Glutamatergic neuron (in vitro differentiated cells): Measurements from ENCODE around the gene ELFN2. TPM values are rescaled to one million over a fixed set of nuclear protein-coding genes. Genes with fewer than 3 reads are reported as not detected.

Experiments
- DNase-seq: peaks from one replicate; pipeline ENCODE4 v3.0.0; 2022
- H3K27ac Mint-ChIP-seq: one replicate; pipeline ENCODE4 v1.8.0; 2020; ENCODE audit warnings: mild to moderate bottlenecking, mixed read lengths, inconsistent platforms; ENCODE audit not compliant: unreplicated experiment
- H3K27me3 Mint-ChIP-seq: one replicate; pipeline ENCODE4 v1.8.0; 2020; ENCODE audit warnings: mild to moderate bottlenecking, moderate library complexity, mixed read lengths, inconsistent platforms; ENCODE audit not compliant: unreplicated experiment
- H3K36me3 Mint-ChIP-seq: one replicate; pipeline ENCODE4 v1.8.0; 2020; ENCODE audit warnings: mild to moderate bottlenecking, mixed read lengths, inconsistent platforms; ENCODE audit not compliant: unreplicated experiment
- H3K4me1 Mint-ChIP-seq: one replicate; pipeline ENCODE4 v1.8.0; 2020; ENCODE audit warnings: mild to moderate bottlenecking, low read depth, mixed read lengths, inconsistent platforms; ENCODE audit not compliant: unreplicated experiment
- H3K4me3 Mint-ChIP-seq: one replicate; pipeline ENCODE4 v1.8.0; 2020; ENCODE audit warnings: mild to moderate bottlenecking, mixed read lengths, inconsistent platforms; ENCODE audit not compliant: unreplicated experiment
- H3K9me3 Mint-ChIP-seq: one replicate; pipeline ENCODE4 v1.8.0; 2020; ENCODE audit warnings: mild to moderate bottlenecking, moderate library complexity, mixed read lengths, inconsistent platforms; ENCODE audit not compliant: unreplicated experiment
- CTCF ChIP-seq: fragments of 200-600 bp; sonication (generic); IDR thresholded peaks from one replicate; pipeline ENCODE4 v1.5.0; 2021; ENCODE audit not compliant: partially characterized antibody, unreplicated experiment
- total RNA-seq: library from RNA; stranded (reverse); fragmentation: NEBNext Ultra II Directional; extraction: Animal tissue kit (Norgen Biotek cat#: 25700); gene quantifications from one replicate; pipeline ENCODE4 v1.2.1, GENCODE V29; 2021; ENCODE audit not compliant: unreplicated experiment

Gene ELFN2
- total RNA-seq, 1 donor from 2014 or later: 7.3 TPM

GRCh38 chr22:37460684-37461083 is 33.4 kb upstream of the ELFN2 start:
- peaks cover 28% of the 10 kb centered on the region for H3K4me1 Mint-ChIP-seq
- H3K27me3 Mint-ChIP-seq: peaks cover 7% of the 10 kb centered on the region
- no peaks in the 10 kb centered on the region for H3K36me3 Mint-ChIP-seq
- DNase-seq: no peak
- H3K27ac Mint-ChIP-seq: no peak overlapping the region
- no peak overlapping the region for H3K4me3 Mint-ChIP-seq
- no peak for TF ChIP-seq CTCF
- peaks cover 3% of the 10 kb centered on the region for H3K9me3 Mint-ChIP-seq

GRCh38 chr22:37459206-37459605 is 31.9 kb upstream of the ELFN2 start:
- Mint-ChIP-seq H3K36me3 (no peaks in the 10 kb centered on the region), H3K27ac (no peak overlapping the region), H3K27me3 (peaks cover 5% of the 10 kb centered on the region), H3K9me3 (peaks cover 2% of the 10 kb centered on the region), H3K4me1 (peaks cover 29% of the 10 kb centered on the region), H3K4me3 (no peak overlapping the region)
- no peak for DNase-seq
- TF ChIP-seq CTCF: no peak

GRCh38 chr22:37457093-37457893 is 30.0 kb upstream of the ELFN2 start:
- peak; percentile 89 for DNase-seq
- no peak overlapping the region for H3K4me3 Mint-ChIP-seq
- H3K27ac Mint-ChIP-seq: no peak overlapping the region
- peaks cover 7% of the 10 kb centered on the region for H3K27me3 Mint-ChIP-seq
- peaks cover 2% of the 10 kb centered on the region for H3K9me3 Mint-ChIP-seq
- peak; percentile 99 for TF ChIP-seq CTCF
- no peaks in the 10 kb centered on the region for H3K36me3 Mint-ChIP-seq
- H3K4me1 Mint-ChIP-seq: peaks cover 20% of the 10 kb centered on the region

GRCh38 chr22:37456346-37456745 is 29.1 kb upstream of the ELFN2 start:
- H3K4me1 Mint-ChIP-seq: peaks cover 13% of the 10 kb centered on the region
- H3K36me3 Mint-ChIP-seq: no peaks in the 10 kb centered on the region
- no peak for DNase-seq

More at GRCh38 chr22:37456346-37456745, 29.1 kb upstream of the ELFN2 start:
- no peak for TF ChIP-seq CTCF
- Mint-ChIP-seq H3K4me3 (peak overlapping the region; percentile 16), H3K27ac (no peak overlapping the region), H3K27me3 (peaks cover 7% of the 10 kb centered on the region), H3K9me3 (peaks cover 2% of the 10 kb centered on the region)
